ENCODE measurements around the gene TWIST1.

DNA sequence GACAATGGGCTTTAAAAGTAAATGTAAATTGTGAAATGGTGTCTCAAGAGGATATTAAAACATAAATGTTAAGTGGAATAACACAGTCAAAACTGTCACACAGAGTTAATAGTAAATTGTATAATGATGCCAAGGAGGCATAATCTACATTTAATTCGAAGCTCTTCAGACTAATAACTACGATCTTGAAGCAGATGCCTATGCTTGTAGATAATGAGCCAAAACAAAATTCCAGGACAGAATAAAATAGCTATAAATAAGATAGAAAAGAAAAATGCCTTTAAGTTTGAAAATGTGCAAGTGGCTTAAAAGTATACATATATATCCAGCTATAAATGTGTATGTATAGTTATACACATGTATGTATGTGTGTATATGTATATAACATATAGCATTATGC, 17.5 kb downstream of the TWIST1 start:
- no peak for TF ChIP-seq CTCF (conservative IDR thresholded peaks at IDR 0.05; ENCODE audit: low read depth in 2 of 2)
- no peak for TF ChIP-seq POLR2AphosphoS5 (IDR thresholded peaks at IDR 0.05; ENCODE audit: low read depth)
- TF ChIP-seq EZH2phosphoT487 (IDR thresholded peaks at IDR 0.05; ENCODE audit: unreplicated experiment): no peak
- no peak for TF ChIP-seq STAT1 (IDR thresholded peaks at IDR 0.05; ENCODE audit: unreplicated experiment)
- TF ChIP-seq, protein P1, sequence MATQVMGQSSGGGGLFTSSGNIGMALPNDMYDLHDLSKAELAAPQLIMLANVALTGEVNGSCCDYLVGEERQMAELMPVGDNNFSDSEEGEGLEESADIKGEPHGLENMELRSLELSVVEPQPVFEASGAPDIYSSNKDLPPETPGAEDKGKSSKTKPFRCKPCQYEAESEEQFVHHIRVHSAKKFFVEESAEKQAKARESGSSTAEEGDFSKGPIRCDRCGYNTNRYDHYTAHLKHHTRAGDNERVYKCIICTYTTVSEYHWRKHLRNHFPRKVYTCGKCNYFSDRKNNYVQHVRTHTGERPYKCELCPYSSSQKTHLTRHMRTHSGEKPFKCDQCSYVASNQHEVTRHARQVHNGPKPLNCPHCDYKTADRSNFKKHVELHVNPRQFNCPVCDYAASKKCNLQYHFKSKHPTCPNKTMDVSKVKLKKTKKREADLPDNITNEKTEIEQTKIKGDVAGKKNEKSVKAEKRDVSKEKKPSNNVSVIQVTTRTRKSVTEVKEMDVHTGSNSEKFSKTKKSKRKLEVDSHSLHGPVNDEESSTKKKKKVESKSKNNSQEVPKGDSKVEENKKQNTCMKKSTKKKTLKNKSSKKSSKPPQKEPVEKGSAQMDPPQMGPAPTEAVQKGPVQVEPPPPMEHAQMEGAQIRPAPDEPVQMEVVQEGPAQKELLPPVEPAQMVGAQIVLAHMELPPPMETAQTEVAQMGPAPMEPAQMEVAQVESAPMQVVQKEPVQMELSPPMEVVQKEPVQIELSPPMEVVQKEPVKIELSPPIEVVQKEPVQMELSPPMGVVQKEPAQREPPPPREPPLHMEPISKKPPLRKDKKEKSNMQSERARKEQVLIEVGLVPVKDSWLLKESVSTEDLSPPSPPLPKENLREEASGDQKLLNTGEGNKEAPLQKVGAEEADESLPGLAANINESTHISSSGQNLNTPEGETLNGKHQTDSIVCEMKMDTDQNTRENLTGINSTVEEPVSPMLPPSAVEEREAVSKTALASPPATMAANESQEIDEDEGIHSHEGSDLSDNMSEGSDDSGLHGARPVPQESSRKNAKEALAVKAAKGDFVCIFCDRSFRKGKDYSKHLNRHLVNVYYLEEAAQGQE (IDR thresholded peaks at IDR 0.05; ENCODE audit: unreplicated experiment): no peak
- no peak for TF ChIP-seq EZH2 (IDR thresholded peaks at IDR 0.05; ENCODE audit: low read depth, unreplicated experiment)
- TF ChIP-seq ETS1 (IDR thresholded peaks at IDR 0.05): no peak
- TF ChIP-seq CREB1 (CRISPR knock-in tag; IDR thresholded peaks at IDR 0.05; ENCODE audit: low read depth): no peak
- no peak for TF ChIP-seq NANOG (IDR thresholded peaks at IDR 0.05; ENCODE audit: borderline replicate concordance)
- no peak for TF ChIP-seq JUNB (IDR thresholded peaks at IDR 0.05; ENCODE audit: unreplicated experiment)
- TF ChIP-seq ZNF462 (CRISPR knock-in tag; IDR thresholded peaks at IDR 0.05): no peak

Measured in GM23338 (cell line).